Naive thymus-derived CD8-positive, alpha-beta T cell (primary cell): Measurements from ENCODE around the gene KIN. TPM values are rescaled to one million over a fixed set of nuclear protein-coding genes. Genes with fewer than 3 reads are reported as not detected.
"Not testable (repeated sequence)": the region's sequence is repeated elsewhere in the genome, so short reads cannot be mapped to it uniquely, and the experiment has no call there.

Experiments
- ATAC-seq, 2 donors: fragments of 150-1000 bp; cut with Tn5 transposase in 1 of 2; sonication (Bioruptor Pico), chemical (Tn5 transposase) in 1 of 2; 1 replicate in 1 of 2; 2 replicates in 1 of 2; pipeline ENCODE4 v1.10.0; 2021; ENCODE audit warnings: mild to moderate bottlenecking in 2 of 2, moderate library complexity in 2 of 2
- POLR2A ChIA-PET: fragments of 350-600 bp; sonication (Branson Sonifier 250); formaldehyde crosslinking; loops from one replicate; lab custom pipeline; 2021; ENCODE audit warnings: antibody characterized with exemption; lab: Charles Lee
- DNase-seq, 10 donors: peaks; one replicate each; pipeline versions ENCODE4 v3.0.0 to v3.0.0-alpha.2; 2020 to 2022
- H3K27ac Mint-ChIP-seq, 10 donors: one replicate each; pipeline ENCODE4 v1.8.0; 2020 to 2022; ENCODE audit warnings: mild to moderate bottlenecking in 10 of 10, mixed read lengths in 10 of 10, moderate library complexity in 4 of 10, inconsistent platforms in 1 of 10
- H3K27me3 Mint-ChIP-seq, 5 donors: one replicate each; pipeline ENCODE4 v1.8.0; 2021 to 2022; ENCODE audit warnings: mixed read lengths in 5 of 5
- H3K36me3 Mint-ChIP-seq, 3 donors: one replicate each; pipeline ENCODE4 v1.8.0; 2020 to 2022; ENCODE audit warnings: mixed read lengths in 3 of 3, mild to moderate bottlenecking in 2 of 3, inconsistent platforms in 1 of 3
- H3K4me1 Mint-ChIP-seq, 4 donors: one replicate each; pipeline ENCODE4 v1.8.0; 2021 to 2022; ENCODE audit warnings: mixed read lengths in 4 of 4
- H3K4me3 Mint-ChIP-seq, 10 donors: one replicate each; pipeline ENCODE4 v1.8.0; 2020 to 2022; ENCODE audit warnings: mild to moderate bottlenecking in 10 of 10, mixed read lengths in 10 of 10, moderate library complexity in 6 of 10, inconsistent platforms in 1 of 10
- H3K9me3 Mint-ChIP-seq, 9 donors: one replicate each; pipeline ENCODE4 v1.8.0; 2020 to 2022; ENCODE audit warnings: mixed read lengths in 9 of 9, mild to moderate bottlenecking in 3 of 9, inconsistent platforms in 1 of 9, moderate library complexity in 1 of 9
- polyA plus RNA-seq, 3 donors: library from polyadenylated mRNA; unstranded; fragments of 300-500 nt; fragmentation: Illumina TruSeq; gene quantifications; one replicate each; pipeline ENCODE4 v1.2.3, GENCODE V29; 2021
- total RNA-seq, 8 experiments: library from RNA in 2 of 8; stranded (reverse) in 2 of 8; gene quantifications; one replicate each; pipeline ENCODE4 v1.2.3 and lab custom pipeline; 2021 to 2026

KIN gene
- total and polyA plus RNA-seq, 5 experiments from 2014 or later: 3.2 to 18.1 (median 5.6) TPM

DNA sequence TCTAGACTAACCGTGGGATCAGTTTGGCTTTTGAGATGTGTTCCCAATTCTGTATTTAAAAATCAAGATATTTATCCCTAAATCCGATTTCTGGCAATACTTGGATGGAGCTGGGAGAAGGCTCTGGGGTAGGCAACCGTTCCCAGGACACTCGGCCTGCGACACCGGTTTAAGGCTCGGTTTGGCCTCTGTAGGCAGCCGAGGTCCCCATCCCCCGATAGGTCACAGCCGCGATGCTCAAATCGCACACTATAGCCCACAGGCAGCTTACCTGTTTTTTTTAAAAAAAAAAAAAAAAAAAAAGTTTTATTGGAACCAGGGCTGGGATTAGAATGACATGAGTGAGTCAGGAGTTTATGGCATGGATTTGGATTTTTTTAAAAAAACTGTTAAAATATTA is 29.8 kb upstream of the KIN start:
- H3K4me1 Mint-ChIP-seq: peaks cover 19 to 50% (median 44%) of the 10 kb centered on the region in 4 donors
- POLR2A ChIA-PET: interaction anchor here (1.0 to 6.7 kb wide), 9 partner anchors 8 to 1279 kb away, joined by 3 to 89 read pairs (median 4); partner anchors contain the start of genes ATP5F1C, KIN and SFMBT2
- DNase-seq: no peak

DNA sequence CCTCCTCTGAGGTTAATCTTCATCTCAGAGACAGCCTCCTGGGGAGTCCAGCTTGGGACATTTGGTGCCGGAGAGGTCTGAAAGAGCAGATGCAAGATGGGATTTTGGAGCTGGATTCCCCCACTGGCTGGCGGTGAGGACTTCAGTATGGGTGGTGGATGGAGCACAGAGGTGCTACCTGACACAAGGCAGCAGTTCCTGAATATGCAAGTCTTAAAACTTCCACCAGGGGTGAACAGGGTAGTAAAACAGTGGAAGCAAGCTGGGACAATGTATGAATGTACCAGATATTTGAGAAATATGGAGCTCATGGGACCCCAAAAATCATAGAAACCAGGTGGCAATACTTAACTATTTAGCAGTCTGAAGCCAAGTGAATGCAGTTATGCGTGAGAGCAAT is 25.7 kb upstream of the KIN start:
- POLR2A ChIA-PET: interaction anchor here (1.7 kb wide), 1 partner anchor 25 kb away, joined by 5 read pairs; the partner anchor contains the start of genes ATP5F1C and KIN
- no peak for ATAC-seq
- no peaks in the 10 kb centered on the region for H3K9me3 Mint-ChIP-seq
- no peak overlapping the region for H3K4me3 Mint-ChIP-seq
- no peak for DNase-seq
- H3K27me3 Mint-ChIP-seq: peaks cover 0 to 3% (median 0%) of the 10 kb centered on the region in 5 donors
- H3K4me1 Mint-ChIP-seq: peaks cover 8 to 20% (median 15%) of the 10 kb centered on the region in 4 donors
- no peak overlapping the region for H3K27ac Mint-ChIP-seq
- H3K36me3 Mint-ChIP-seq: peaks cover 0 to 3% (median 0%) of the 10 kb centered on the region in 3 donors

More for the DNA sequence above, 29.8 kb upstream of the KIN start:
- Mint-ChIP-seq H3K27ac (peak overlapping the region; percentile 88 to 98 (median 94)), H3K27me3 (peaks cover 0 to 3% (median 0%) of the 10 kb centered on the region in 5 donors), H3K9me3 (no peaks in the 10 kb centered on the region), H3K36me3 (peaks cover 0 to 14% (median 0%) of the 10 kb centered on the region in 3 donors), H3K4me3 (peak overlapping the region; percentile 93 to 99 (median 97))
- ATAC-seq: no peak

DNA sequence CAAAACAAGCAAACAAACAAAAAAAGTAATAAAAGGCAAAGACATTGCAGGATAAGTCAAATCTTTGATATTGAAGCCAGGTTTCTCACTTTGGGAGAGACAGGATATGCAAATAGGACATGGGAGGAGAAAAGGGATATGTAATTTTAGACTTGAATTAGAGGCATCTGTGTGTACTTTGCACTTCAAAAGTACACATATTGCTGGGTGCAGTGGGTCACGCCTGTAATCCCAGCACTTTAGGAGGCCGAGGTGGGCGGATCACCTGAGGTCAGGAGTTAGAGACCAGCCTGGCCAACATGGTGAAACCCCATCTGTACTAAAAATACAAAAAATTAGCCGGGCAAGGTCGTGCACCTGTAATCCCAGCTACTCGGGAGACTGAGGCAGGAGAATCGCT is 23.9 kb upstream of the KIN start:
- POLR2A ChIA-PET, ATAC-seq: not testable (repeated sequence)

GRCh38 chr10:7811000-7811399 is 23.2 kb upstream of the KIN start:
- POLR2A ChIA-PET: no interaction called here
- peak overlapping the region in 4 of 10 donors; percentile 4 to 34 (median 24) for H3K27ac Mint-ChIP-seq
- peaks cover 0 to 22% (median 3%) of the 10 kb centered on the region in 3 donors for H3K36me3 Mint-ChIP-seq
- H3K4me1 Mint-ChIP-seq: peaks cover 0 to 6% (median 1%) of the 10 kb centered on the region in 4 donors
- ATAC-seq (no peak), DNase-seq (no peak)
- H3K9me3 Mint-ChIP-seq: no peaks in the 10 kb centered on the region
- H3K4me3 Mint-ChIP-seq: no peak overlapping the region
- peaks cover 0 to 3% (median 0%) of the 10 kb centered on the region in 5 donors for H3K27me3 Mint-ChIP-seq

More for the DNA sequence above, 23.9 kb upstream of the KIN start:
- not testable (repeated sequence) for H3K27me3 Mint-ChIP-seq, H3K4me3 Mint-ChIP-seq, H3K4me1 Mint-ChIP-seq, H3K9me3 Mint-ChIP-seq, DNase-seq
- H3K36me3 Mint-ChIP-seq: peaks cover 0 to 17% (median 3%) of the 10 kb centered on the region in 3 donors
- H3K27ac Mint-ChIP-seq: peak overlapping the region in 5 of 10 donors; percentile 20 to 64 (median 37)

DNA sequence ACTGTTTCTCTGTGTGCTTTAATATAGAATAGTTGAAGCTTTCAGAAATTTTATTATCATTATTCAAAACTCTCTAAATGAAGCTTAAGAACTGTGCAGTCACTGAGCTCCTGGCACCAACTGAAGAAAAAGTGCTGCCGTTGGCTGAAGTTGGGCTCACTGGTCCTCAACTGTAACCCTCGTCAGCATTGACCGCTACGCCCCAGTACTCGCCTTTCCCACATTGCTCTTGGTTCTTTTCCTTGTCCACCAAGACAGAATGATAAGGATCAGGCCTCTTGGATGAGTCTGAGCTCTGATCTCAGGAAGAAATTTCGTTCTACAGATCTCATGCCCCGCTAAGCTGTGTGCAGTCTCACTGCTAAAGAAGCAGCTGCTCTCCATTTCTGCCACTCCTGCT is 22.6 kb upstream of the KIN start:
- peaks cover 0 to 27% (median 3%) of the 10 kb centered on the region in 3 donors for H3K36me3 Mint-ChIP-seq
- DNase-seq: no peak
- H3K27ac Mint-ChIP-seq: peak overlapping the region in 4 of 10 donors; percentile 20 to 80 (median 28)
- H3K4me1 Mint-ChIP-seq: peaks cover 0 to 6% (median 1%) of the 10 kb centered on the region in 4 donors
- POLR2A ChIA-PET: no interaction called here
- H3K4me3 Mint-ChIP-seq: no peak overlapping the region
- peaks cover 0 to 3% (median 0%) of the 10 kb centered on the region in 5 donors for H3K27me3 Mint-ChIP-seq
- ATAC-seq: no peak
- H3K9me3 Mint-ChIP-seq: no peaks in the 10 kb centered on the region

DNA sequence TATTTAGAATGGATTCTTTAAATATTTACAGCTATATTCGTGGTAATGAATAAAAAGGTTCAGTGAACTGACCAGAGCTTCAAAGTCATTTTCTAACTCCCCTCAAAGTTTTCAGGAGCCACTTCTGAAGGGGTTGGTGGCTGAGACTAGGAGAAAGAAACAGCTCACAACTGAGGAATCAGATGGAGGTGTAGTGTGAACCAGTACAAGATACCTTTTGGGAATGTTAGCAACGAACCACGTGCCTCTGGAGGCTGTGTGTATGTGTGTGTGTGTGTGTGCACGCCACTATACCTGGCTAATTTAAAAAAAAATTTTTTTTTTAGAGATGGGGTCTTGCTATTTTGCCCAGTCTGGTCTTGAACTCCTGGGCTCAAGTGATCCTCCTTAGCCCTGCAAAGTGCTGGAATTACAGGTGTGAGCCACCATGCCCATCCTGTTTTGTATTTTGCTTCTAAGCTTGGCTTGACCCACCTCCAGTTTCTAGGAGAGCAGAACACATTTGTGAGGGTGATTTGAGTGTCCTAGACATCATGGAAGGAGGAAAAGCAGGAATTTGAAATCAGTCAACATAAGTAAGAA is 21.0 kb upstream of the KIN start:
- ATAC-seq (no peak), DNase-seq (no peak)
- Mint-ChIP-seq H3K9me3 (no peaks in the 10 kb centered on the region), H3K36me3 (peaks cover 0 to 44% (median 6%) of the 10 kb centered on the region in 3 donors), H3K4me1 (peaks cover 0 to 6% (median 2%) of the 10 kb centered on the region in 4 donors), H3K27ac (peak overlapping the region in 2 of 10 donors; percentile 72 to 83), H3K27me3 (no peaks in the 10 kb centered on the region), H3K4me3 (no peak overlapping the region)
- POLR2A ChIA-PET: interaction anchor here (0.7 to 1.3 kb wide), 3 partner anchors 9 to 21 kb away, joined by 3 to 9 read pairs (median 4); partner anchors contain the start of genes ATP5F1C and KIN

- DNase-seq: no peak
- POLR2A ChIA-PET: interaction anchor here (0.5 to 1.1 kb wide), 2 partner anchors 17 to 30 kb away, joined by 3 to 4 read pairs; partner anchors contain the start of genes ATP5F1C and KIN
Observed at GRCh38 chr10:7804741-7805140, 16.9 kb upstream of the KIN start.

DNA sequence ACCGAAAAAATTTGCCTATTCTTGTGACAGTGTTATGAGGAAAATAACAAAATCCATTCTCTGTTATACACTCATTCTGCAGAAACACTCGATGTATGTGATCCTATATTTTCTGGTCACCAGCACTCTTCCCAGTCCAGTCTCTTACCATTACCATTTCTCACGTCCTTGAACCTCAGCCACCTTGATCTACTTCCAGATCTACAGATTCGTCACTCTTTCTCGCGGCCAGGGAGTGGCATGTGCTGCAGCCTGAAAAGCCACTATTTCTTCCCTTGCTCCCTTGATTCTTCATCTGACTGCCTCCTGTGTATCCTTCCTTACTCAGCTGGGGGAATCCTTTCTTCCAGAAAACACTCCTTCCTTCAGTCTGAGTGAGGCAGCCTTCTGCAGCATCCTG is 16.4 kb upstream of the KIN start:
- Mint-ChIP-seq H3K4me1 (peaks cover 0 to 7% (median 0%) of the 10 kb centered on the region in 4 donors), H3K4me3 (no peak overlapping the region), H3K9me3 (no peaks in the 10 kb centered on the region), H3K27ac (peak overlapping the region in 3 of 10 donors; percentile 3 to 71 (median 19)), H3K27me3 (no peaks in the 10 kb centered on the region), H3K36me3 (peaks cover 0 to 84% (median 25%) of the 10 kb centered on the region in 3 donors)
- ATAC-seq (no peak), DNase-seq (no peak)
- POLR2A ChIA-PET: no interaction called here

More at GRCh38 chr10:7804741-7805140, 16.9 kb upstream of the KIN start:
- no peak overlapping the region for H3K4me3 Mint-ChIP-seq
- H3K9me3 Mint-ChIP-seq: no peaks in the 10 kb centered on the region
- peaks cover 0 to 7% (median 0%) of the 10 kb centered on the region in 4 donors for H3K4me1 Mint-ChIP-seq
- ATAC-seq: no peak
- peaks cover 0 to 81% (median 21%) of the 10 kb centered on the region in 3 donors for H3K36me3 Mint-ChIP-seq
- H3K27ac Mint-ChIP-seq: peak overlapping the region in 1 of 10 donors; percentile 71
- H3K27me3 Mint-ChIP-seq: no peaks in the 10 kb centered on the region

DNA sequence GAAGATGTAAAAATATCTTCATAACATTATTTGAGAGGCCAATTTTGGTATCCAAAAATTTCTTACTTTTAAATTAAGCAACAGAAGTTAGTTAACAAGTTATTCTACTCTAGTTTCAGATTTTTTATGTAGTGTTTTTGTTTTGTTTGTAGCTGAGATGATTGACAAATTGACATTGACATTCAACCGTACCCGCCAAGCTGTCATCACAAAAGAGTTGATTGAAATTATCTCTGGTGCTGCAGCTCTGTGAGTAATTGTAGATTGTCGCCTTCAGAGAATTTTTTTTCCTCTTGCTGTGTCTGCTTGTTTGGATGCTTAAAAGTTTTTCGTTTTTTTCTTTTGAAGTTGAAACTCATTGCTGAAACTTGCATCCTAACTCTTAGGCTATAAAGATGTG is 14.8 kb upstream of the KIN start:
- Mint-ChIP-seq H3K4me1 (peaks cover 0 to 7% (median 0%) of the 10 kb centered on the region in 4 donors), H3K4me3 (no peak overlapping the region), H3K36me3 (peaks cover 0 to 93% (median 21%) of the 10 kb centered on the region in 3 donors), H3K27ac (no peak overlapping the region), H3K27me3 (no peaks in the 10 kb centered on the region), H3K9me3 (no peaks in the 10 kb centered on the region)
- DNase-seq (no peak), ATAC-seq (no peak)
- POLR2A ChIA-PET: no interaction called here

DNA sequence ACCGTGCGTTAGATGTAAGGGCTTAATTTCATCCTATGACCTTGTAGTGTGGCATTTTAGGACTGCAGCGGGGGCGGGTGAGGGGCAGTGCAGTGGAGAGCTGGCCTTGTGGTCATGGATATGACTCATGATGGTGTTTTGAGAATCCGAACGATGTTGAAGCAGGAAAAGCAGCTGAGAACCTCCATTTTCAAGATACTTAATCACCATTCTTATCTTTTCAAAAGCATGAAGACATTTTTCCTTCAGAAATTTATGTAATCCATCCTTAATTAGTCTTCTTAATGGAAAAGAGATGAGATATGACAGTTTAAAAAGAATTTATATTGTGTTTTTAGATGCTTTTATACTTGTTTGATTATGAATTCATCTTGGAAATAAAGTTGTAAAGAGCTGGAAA is 9.8 kb upstream of the KIN start:
- H3K9me3 Mint-ChIP-seq: no peaks in the 10 kb centered on the region
- H3K27ac Mint-ChIP-seq: peak overlapping the region in 1 of 10 donors; percentile 45
- no peaks in the 10 kb centered on the region for H3K27me3 Mint-ChIP-seq
- H3K4me3 Mint-ChIP-seq: no peak overlapping the region
- no peak for DNase-seq
- ATAC-seq: no peak
- H3K4me1 Mint-ChIP-seq: peaks cover 15 to 39% (median 35%) of the 10 kb centered on the region in 4 donors
- peaks cover 8 to 84% (median 21%) of the 10 kb centered on the region in 3 donors for H3K36me3 Mint-ChIP-seq
- POLR2A ChIA-PET: interaction anchor here (1.2 kb wide), 1 partner anchor 21 kb away, joined by 4 read pairs; the partner anchor contains the start of gene TAF3

DNA sequence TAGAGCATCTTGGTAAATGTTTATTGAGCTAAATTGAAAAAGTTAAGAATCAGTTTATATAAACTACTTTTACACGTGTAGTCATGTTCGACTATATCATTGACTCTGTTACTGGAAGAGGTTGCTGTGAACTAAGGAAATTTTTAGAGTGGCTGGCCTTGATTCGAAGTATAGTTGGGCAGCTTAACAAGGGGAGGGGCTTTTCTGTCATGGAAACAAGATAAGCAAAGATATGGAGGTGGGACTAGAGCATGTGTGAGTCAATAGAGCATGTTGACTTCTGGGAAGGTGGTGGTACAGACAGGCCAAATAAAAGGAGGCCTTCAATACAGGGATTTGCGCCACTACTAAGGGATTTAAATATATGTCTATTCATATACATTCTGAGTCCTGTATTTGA is 7.8 kb upstream of the KIN start:
- no peaks in the 10 kb centered on the region for H3K27me3 Mint-ChIP-seq
- H3K4me1 Mint-ChIP-seq: peaks cover 27 to 57% (median 54%) of the 10 kb centered on the region in 4 donors
- peak overlapping the region in 1 of 10 donors; percentile 1 for H3K4me3 Mint-ChIP-seq
- DNase-seq (no peak), ATAC-seq (no peak)
- H3K36me3 Mint-ChIP-seq: peaks cover 8 to 83% (median 19%) of the 10 kb centered on the region in 3 donors
- POLR2A ChIA-PET: no interaction called here
- no peaks in the 10 kb centered on the region for H3K9me3 Mint-ChIP-seq
- H3K27ac Mint-ChIP-seq: peak overlapping the region in 3 of 10 donors; percentile 6 to 42 (median 19)

DNA sequence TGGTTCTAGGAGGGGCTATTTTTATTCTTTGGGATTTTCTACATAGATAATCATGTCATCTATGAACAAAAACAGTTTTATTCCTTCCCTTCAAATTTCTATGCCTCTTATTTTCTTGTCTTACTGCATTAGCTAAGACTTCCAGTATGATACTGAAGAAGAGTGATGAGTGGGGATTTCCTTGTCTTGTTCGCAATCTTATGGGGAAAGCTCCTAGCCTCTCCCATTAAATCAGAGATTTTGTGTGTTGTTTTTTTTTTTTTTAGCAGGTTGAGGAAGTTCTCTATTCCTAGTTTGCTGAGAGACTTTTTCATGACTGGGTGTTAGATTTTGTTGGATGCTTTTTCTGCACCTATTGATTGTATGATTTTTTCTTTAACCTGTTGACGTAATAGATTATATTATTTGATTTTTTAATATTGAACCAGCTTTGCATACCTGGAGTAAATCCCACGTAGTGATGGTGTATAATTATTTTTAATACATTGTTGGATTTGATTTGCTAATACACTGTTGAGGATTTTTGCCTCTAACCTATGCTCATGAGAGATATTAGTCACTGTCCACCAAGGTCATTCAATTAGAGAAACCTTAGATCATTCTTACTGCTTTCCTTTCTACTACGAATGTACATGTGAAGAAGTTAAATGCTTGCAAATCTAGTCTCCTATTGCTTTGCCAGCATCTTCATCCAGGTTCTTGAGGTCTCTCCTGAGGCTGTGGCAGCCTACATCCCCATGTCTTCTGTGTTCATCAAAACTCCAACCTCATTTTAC is 6.6 kb upstream of the KIN start:
- POLR2A ChIA-PET: interaction anchor here (0.7 kb wide), 1 partner anchor 21 kb away, joined by 3 read pairs; no protein-coding TSS in a partner anchor
- Mint-ChIP-seq H3K4me1 (peaks cover 28 to 69% (median 64%) of the 10 kb centered on the region in 4 donors), H3K4me3 (peak overlapping the region in 6 of 10 donors; percentile 3 to 36 (median 24)), H3K36me3 (peaks cover 8 to 76% (median 15%) of the 10 kb centered on the region in 3 donors), H3K27me3 (no peaks in the 10 kb centered on the region), H3K9me3 (no peaks in the 10 kb centered on the region), H3K27ac (peak overlapping the region in 2 of 10 donors; percentile 17 to 47)
- DNase-seq (no peak), ATAC-seq (no peak)
